GM11168 (cell line): ENCODE measurements around the gene NUP214.
"Not testable (repeated sequence)": the region's sequence is repeated elsewhere in the genome, so short reads cannot be mapped to it uniquely, and the experiment has no call there.

Experiments used
- in situ Hi-C: fragments of 300-500 bp; cut with MboI; formaldehyde crosslinking; loops from one replicate; pipeline ENCODE4 v1.12.0; 2022; ENCODE audit warnings: low sequenced_read_pairs; ENCODE audit not compliant: unreplicated experiment

The NUP214 gene

GRCh38 chr9:131188976-131189375, 63.6 kb downstream of the NUP214 start:
- in situ Hi-C loops: no loop called here

DNA sequence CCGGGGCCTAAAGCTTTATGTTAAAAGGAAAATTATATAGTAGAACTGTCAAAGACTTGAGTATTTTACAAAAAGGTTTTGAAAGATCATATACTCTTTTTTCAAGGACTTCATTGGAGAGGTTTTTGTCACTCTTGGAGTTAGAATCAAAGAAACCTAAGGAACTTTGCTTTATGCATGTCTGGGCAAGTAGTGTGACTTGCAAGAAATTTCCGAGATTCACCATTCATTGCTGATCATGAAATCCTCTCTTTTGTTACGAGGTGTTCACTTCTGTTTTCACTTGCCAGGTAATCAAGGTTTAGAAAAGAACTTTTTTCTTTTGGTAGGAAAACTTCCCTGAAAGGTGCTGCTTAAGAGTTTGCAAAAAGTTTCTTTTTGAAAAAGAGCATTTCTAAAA, 64.8 kb downstream of the NUP214 start:
- in situ Hi-C loops: no loop called here

DNA sequence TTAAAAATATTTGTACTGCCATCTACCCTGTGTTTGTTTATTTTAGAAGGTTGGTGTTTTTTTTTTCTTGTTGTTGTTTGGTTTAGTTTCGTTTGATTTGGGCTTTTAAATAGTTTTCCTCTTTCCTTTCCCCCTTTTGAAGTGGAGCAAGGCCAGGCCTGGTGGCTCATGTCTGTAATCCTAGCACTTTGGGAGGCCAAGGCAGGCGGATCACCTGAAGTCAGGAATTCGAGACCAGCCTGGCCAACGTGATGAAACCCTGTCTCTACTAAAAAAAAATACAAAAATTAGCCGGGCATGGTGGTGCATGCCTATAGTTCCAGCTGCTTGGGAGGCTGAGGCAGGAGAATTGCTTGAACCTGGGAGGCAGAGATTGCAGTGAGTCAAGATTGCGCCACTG, 65.6 kb downstream of the NUP214 start:
- in situ Hi-C loops: not testable (repeated sequence)

- in situ Hi-C loops: no loop called here
Observed at GRCh38 chr9:131191857-131192256, 66.5 kb downstream of the NUP214 start.

GRCh38 chr9:131193051-131193450, 67.7 kb downstream of the NUP214 start:
- in situ Hi-C loops: no loop called here

DNA sequence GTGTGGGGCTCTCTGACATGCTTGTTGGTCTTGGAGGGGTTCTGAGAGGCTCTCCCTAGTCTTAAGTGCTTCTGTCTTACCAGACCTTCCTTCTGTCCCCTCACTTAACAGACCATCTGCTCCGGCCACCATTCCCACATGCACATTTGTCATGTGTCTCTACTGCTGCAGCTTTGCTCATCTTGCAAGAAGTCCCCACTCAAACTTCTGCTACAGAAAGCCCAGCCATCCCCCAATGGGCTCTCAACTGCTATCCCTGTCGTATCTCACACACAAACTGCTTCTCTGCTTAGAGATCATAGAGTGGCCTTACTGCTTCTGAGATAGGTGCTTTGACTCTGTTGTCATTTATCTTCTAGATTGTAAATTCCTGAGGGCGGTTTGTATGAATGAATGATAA, 69.4 kb downstream of the NUP214 start:
- in situ Hi-C loops: no loop called here

DNA sequence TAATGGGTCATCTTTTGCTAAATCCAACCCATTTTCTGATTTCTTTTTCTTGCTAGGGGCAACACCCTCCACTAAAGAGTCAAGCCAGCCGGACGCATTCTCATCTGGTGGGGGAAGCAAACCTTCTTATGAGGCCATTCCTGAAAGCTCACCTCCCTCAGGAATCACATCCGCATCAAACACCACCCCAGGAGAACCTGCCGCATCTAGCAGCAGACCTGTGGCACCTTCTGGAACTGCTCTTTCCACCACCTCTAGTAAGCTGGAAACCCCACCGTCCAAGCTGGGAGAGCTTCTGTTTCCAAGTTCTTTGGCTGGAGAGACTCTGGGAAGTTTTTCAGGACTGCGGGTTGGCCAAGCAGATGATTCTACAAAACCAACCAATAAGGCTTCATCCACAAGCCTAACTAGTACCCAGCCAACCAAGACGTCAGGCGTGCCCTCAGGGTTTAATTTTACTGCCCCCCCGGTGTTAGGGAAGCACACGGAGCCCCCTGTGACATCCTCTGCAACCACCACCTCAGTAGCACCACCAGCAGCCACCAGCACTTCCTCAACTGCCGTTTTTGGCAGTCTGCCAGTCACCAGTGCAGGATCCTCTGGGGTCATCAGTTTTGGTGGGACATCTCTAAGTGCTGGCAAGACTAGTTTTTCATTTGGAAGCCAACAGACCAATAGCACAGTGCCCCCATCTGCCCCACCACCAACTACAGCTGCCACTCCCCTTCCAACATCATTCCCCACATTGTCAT, 72.0 kb downstream of the NUP214 start:
- in situ Hi-C loops: no loop called here

- in situ Hi-C loops: no loop called here
Observed at GRCh38 chr9:131198041-131198715, 72.8 kb downstream of the NUP214 start.

GRCh38 chr9:131201856-131202255, 76.5 kb downstream of the NUP214 start:
- in situ Hi-C loops: no loop called here

- in situ Hi-C loops: no loop called here
Observed at GRCh38 chr9:131203431-131204218, 78.2 kb downstream of the NUP214 start.

GRCh38 chr9:131204285-131204684, 78.9 kb downstream of the NUP214 start:
- in situ Hi-C loops: no loop called here

DNA sequence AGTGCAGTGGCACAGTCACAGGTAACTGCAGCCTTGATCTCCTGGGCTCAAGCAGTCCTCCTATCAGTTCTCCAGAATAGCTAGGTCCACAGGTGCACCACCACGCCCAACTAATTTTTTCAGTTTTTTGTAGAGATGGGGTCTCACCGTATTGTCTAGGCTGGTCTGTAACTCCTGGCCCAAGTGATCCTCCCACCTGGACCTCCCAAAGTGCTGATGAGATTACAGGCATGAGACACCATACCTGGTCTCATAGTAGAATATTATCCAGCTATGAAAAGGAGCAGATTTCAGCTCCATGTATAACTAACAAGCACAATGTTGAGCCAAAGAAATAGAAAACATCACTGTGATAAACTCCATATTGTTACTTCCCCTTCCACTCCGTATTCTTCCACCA, 81.1 kb downstream of the NUP214 start:
- in situ Hi-C loops: no loop called here

GRCh38 chr9:131211920-131212319, 86.5 kb downstream of the NUP214 start:
- in situ Hi-C loops: not testable (repeated sequence)

- in situ Hi-C loops: no loop called here
Observed at GRCh38 chr9:131214286-131214856, 89.0 kb downstream of the NUP214 start.

DNA sequence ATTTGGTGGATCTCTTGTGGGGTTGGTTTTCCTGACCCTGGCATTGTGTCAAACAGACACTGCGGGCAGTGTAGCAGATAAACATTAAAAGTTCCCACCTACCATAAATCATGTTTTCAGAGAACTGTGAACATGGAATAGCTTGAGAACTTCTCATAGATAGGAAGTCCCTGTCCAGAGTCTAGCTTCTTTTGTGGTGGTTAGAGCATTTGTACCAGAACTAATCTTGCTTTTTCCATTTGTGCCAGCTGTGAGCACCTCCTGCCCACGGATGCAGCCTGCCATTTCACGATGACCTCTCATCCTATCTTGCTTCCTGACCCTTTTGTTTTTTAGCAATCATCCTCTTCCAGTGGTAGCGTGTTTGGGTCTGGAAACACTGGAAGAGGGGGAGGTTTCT, 89.5 kb downstream of the NUP214 start:
- in situ Hi-C loops: no loop called here

DNA sequence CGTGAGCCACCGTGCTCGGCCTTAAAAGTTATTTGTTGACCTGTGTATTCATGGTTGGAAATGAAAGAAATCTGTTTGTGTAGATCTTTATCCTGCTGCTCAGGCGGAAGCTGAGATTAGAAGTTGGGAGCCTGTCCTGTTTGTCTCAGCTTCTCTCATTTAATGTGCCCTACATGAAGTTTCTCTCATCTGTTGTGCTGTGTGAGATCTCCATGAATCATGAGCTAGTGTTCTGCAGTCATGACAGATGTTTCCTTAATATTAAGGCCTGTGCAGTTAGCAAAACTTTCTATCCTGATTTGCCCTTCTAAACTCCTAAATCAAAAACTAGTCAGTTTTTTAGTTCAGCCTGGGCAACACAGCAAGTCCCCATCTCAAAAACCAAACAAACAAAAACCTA, 91.4 kb downstream of the NUP214 start:
- in situ Hi-C loops: no loop called here

GRCh38 chr9:131217331-131218031, 92.1 kb downstream of the NUP214 start:
- in situ Hi-C loops: no loop called here

DNA sequence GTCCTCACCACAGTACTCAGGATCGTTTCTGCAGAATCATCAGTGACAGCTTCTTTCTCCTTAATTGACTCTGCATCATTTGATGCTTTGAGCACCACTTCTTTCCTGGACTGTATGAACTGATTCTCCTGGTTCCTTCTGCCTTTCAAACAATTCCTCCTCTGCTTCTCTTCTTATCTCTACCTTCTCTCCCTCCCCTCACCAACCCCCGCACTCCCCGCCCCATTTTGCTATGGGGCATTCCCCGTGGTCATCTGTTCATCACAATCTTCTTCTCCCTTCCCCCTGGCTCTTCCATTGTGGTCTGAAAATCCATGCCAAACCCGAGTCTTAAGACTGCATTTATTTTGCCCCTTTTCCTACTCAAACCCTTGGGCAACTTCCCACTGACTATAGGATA, 93.0 kb downstream of the NUP214 start:
- in situ Hi-C loops: no loop called here

DNA sequence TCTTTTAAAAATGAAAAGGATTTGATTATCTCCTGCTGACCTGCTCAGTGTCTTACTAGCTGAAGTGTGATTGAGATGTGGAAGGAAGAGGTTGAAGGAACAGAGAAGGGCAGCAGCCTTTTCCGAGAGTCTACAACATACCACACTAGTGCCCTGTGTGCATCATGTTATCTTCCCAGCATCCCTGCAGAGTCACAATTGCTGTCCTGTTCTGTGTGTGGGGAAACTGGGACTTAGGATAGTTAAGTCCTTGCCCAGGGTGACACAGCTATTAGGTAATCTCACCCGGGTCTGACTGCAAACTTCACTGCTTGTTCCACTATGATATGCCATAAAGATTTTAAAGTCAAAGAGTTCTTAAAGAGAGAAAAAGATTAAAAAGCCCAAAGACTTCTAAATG, 95.1 kb downstream of the NUP214 start:
- in situ Hi-C loops: no loop called here

- in situ Hi-C loops: no loop called here
Observed at GRCh38 chr9:131222460-131222859, 97.1 kb downstream of the NUP214 start.
